GM12878 (cell line): Measurements from ENCODE around the gene SACM1L. TPM values are rescaled to one million over a fixed set of nuclear protein-coding genes. Genes with fewer than 3 reads are reported as not detected.

Experiments
- ATAC-seq: fragments of 200-7000 bp; cut with Tn5 transposase; 3 replicates; pipeline ENCODE4 v1.9.1; 2020; ENCODE audit warnings: mild to moderate bottlenecking, moderate library complexity
- BruUV-seq: library from RNA; stranded (reverse); fragments of 400-500 nt; replicated peaks from 2 replicates; lab custom pipeline; 2021; lab: Mats Ljungman, UMichigan
- CTCF ChIA-PET: fragments of 300-600 bp; sonication (Branson Sonifier 250); formaldehyde crosslinking; extraction: SDS; loops from one replicate; lab custom pipeline; 2021; ENCODE audit warnings: inconsistent platforms; lab: Yijun Ruan, JAX
- POLR2A ChIA-PET: fragments of 350-600 bp; formaldehyde crosslinking; extraction: SDS; loops from one replicate; lab custom pipeline; 2021; ENCODE audit warnings: inconsistent platforms; lab: Charles Lee
- RAD21 ChIA-PET: fragments of 300-600 bp; sonication (Branson Sonifier 250); formaldehyde crosslinking; loops from one replicate; lab custom pipeline; 2023; ENCODE audit warnings: antibody characterized with exemption; ENCODE audit not compliant: unreplicated experiment; lab: Charles Lee
- SMC1A ChIA-PET: fragments of 300-600 bp; sonication (Branson Sonifier 250); formaldehyde crosslinking; loops from one replicate; lab custom pipeline; 2023; ENCODE audit not compliant: unreplicated experiment, uncharacterized antibody; lab: Charles Lee
- DNase-seq: peaks from one replicate; pipeline ENCODE4 v3.0.0-alpha.2; 2011; ENCODE audit warnings: low read depth, low spot score
- FAIRE-seq: peaks from 3 replicates; lab custom pipeline; 2011; peaks lifted over from hg19 to GRCh38; lab: Jason Lieb, UNC
- H2AFZ ChIP-seq: 2 replicates; pipeline ENCODE4 v1.6.0; 2011; ENCODE audit warnings: low read depth, low read length, control low read depth; ENCODE audit not compliant: control insufficient read depth
- H3K27ac ChIP-seq: 2 replicates; pipeline ENCODE4 v1.5.1; 2011; ENCODE audit warnings: control low read depth; ENCODE audit not compliant: control insufficient read depth, insufficient read depth
- H3K27me3 ChIP-seq, 2 experiments: replicated peaks in 1 of 2; 2 replicates each; pipeline versions ENCODE4 v1.6.0 to v1.6.1; 2011; ENCODE audit warnings: low read length in 1 of 2; ENCODE audit not compliant: control insufficient read depth in 2 of 2, insufficient read depth in 2 of 2
- H3K36me3 ChIP-seq, 2 experiments: 2 replicates each; pipeline ENCODE4 v1.5.1; 2011; ENCODE audit warnings: low read length in 1 of 2; ENCODE audit not compliant: control insufficient read depth in 2 of 2, insufficient read depth in 2 of 2
- H3K4me1 ChIP-seq: 2 replicates; pipeline ENCODE4 v1.6.1; 2011; ENCODE audit warnings: mild to moderate bottlenecking, low read length, moderate library complexity, mixed read lengths; ENCODE audit not compliant: control insufficient read depth, insufficient read depth
- H3K4me2 ChIP-seq: 2 replicates; pipeline ENCODE4 v1.6.0; 2011; ENCODE audit warnings: control low read depth; ENCODE audit not compliant: control insufficient read depth, insufficient read depth
- H3K4me3 ChIP-seq: fragments of 200-600 bp; sonication (generic); 2 replicates; pipeline ENCODE4 v1.5.1; 2016
- H3K79me2 ChIP-seq: 2 replicates; pipeline ENCODE4 v1.6.0; 2011; ENCODE audit warnings: low read length; ENCODE audit not compliant: control insufficient read depth, insufficient read depth
- H3K9ac ChIP-seq: 2 replicates; pipeline ENCODE4 v1.8.0; 2011; ENCODE audit warnings: low read length, control low read depth, mixed read lengths; ENCODE audit not compliant: control insufficient read depth, insufficient read depth
- H3K9me3 ChIP-seq: replicated peaks from 3 replicates; pipeline ENCODE4 v1.5.1; 2011; ENCODE audit warnings: mild to moderate bottlenecking, low read length; ENCODE audit not compliant: control insufficient read depth, insufficient read depth
- H4K20me1 ChIP-seq: 2 replicates; pipeline ENCODE4 v1.6.0; 2011; ENCODE audit not compliant: control insufficient read depth, insufficient read depth
- CHD1 ChIP-seq: IDR thresholded peaks from 2 replicates; pipeline ENCODE4 v1.6.1; 2012; ENCODE audit warnings: low read depth, low read length, improper control_type of control experiment
- CREM ChIP-seq: IDR thresholded peaks from 2 replicates; pipeline ENCODE4 v1.6.1; 2014; ENCODE audit warnings: antibody characterized with exemption, low read depth
- EP300 ChIP-seq, 2 experiments: fragments of 150-350 bp in 1 of 2; IDR thresholded peaks; 2 replicates each; pipeline ENCODE4 v1.6.1; 2011 to 2012; ENCODE audit warnings: low read depth in 2 of 2, low read length in 2 of 2, borderline replicate concordance in 1 of 2, improper control_type of control experiment in 1 of 2, inconsistent platforms in 1 of 2; ENCODE audit not compliant: control insufficient read depth in 1 of 2
- EZH2 ChIP-seq: IDR thresholded peaks from 2 replicates; pipeline ENCODE4 v1.6.1; 2012; ENCODE audit warnings: low read depth, mild to moderate bottlenecking, control low read depth, inconsistent platforms, low read length, borderline replicate concordance; ENCODE audit not compliant: control insufficient read depth
- MYC ChIP-seq: IDR thresholded peaks from 2 replicates; pipeline ENCODE4 v1.6.1; 2011; ENCODE audit warnings: mild to moderate bottlenecking, low read length, moderate library complexity, inconsistent platforms; ENCODE audit not compliant: insufficient read depth, insufficient replicate concordance, insufficient read length, severe bottlenecking
- NFXL1 ChIP-seq: fragments of 450-650 bp; IDR thresholded peaks from 2 replicates; pipeline ENCODE4 v1.6.1; 2017; ENCODE audit warnings: antibody characterized with exemption, mild to moderate bottlenecking, borderline replicate concordance
- NR2C1 ChIP-seq: fragments of 450-650 bp; IDR thresholded peaks from 2 replicates; pipeline ENCODE4 v1.6.1; 2017; ENCODE audit warnings: antibody characterized with exemption, mild to moderate bottlenecking, moderate library complexity
- SMC3 ChIP-seq: IDR thresholded peaks from 2 replicates; pipeline ENCODE4 v1.6.1; 2011; ENCODE audit warnings: low read length, improper control_type of control experiment, borderline replicate concordance
- SPI1 ChIP-seq: IDR thresholded peaks from 2 replicates; pipeline ENCODE4 v1.6.1; 2011; ENCODE audit warnings: low read depth, mild to moderate bottlenecking, low read length, moderate library complexity, borderline replicate concordance; ENCODE audit not compliant: insufficient read depth
- SREBF1 ChIP-seq: IDR thresholded peaks from 2 replicates; pipeline ENCODE4 v1.6.1; 2012; ENCODE audit warnings: mild to moderate bottlenecking, low read length
- TCF3 ChIP-seq: IDR thresholded peaks from 2 replicates; pipeline ENCODE4 v1.6.1; 2012; ENCODE audit warnings: low read depth, mild to moderate bottlenecking, low read length, borderline replicate concordance; ENCODE audit not compliant: insufficient read depth
- WRNIP1 ChIP-seq: IDR thresholded peaks from 2 replicates; pipeline ENCODE4 v1.6.1; 2011; ENCODE audit warnings: low read depth, low read length, improper control_type of control experiment, borderline replicate concordance
- whole genome bisulfite sequencing: methylation state at CpG from one replicate; pipeline ENCODE4 v1.1.6; 2016; ENCODE audit warnings: low lambda C conversion rate; ENCODE audit not compliant: insufficient replicate concordance, insufficient coverage; ENCODE audit errors: missing lambda C conversion rate; 5-methylcytosine and 5-hydroxymethylcytosine counted together
- in situ Hi-C: fragments of 300-500 bp; cut with MboI; formaldehyde crosslinking; loops from 9 replicates; pipeline ENCODE4 v1.14.3; 2018; ENCODE audit warnings: mixed read lengths
- intact Hi-C: fragments of 100-400 bp; cut with micrococcal nuclease; formaldehyde crosslinking; loops from one replicate; pipeline ENCODE4 v1.14.2; 2022; ENCODE audit not compliant: unreplicated experiment
- polyA plus RNA-seq, 11 experiments: library from polyadenylated mRNA; depleted of rRNA in 4 of 11; unstranded in 6 of 11; stranded (reverse) in 5 of 11; fragments of >200 nt; fragmentation: Nextera tagmentation in 4 of 11; fragmentation: Illumina TruSeq in 1 of 11; extraction: Ambion mirVana in 4 of 11; extraction: Trizol in 1 of 11; gene quantifications; 1 replicate in 1 of 11; 2 replicates in 10 of 11; pipeline versions ENCODE4 v1.2.1 to v1.2.3, GENCODE V29; 2011 to 2016; ENCODE audit warnings: inconsistent platforms in 2 of 11, missing spikeins in 2 of 11, low read depth in 1 of 11
- total RNA-seq, 4 experiments: library from RNA; depleted of rRNA in 3 of 4; stranded (reverse); fragments of >200 nt in 3 of 4; fragmentation: Illumina TruSeq in 1 of 4; extraction: Trizol in 1 of 4; gene quantifications; 2 replicates each; pipeline versions ENCODE4 v1.2.1 to v1.2.3, GENCODE V29; 2013 to 2021
- TF ChIP-seq, protein P1 (sequence below): IDR thresholded peaks from 2 replicates; pipeline ENCODE4 v1.6.1; 2012; ENCODE audit warnings: low read length, inconsistent platforms
- TF ChIP-seq, protein P2 (sequence below): IDR thresholded peaks from 2 replicates; pipeline ENCODE4 v1.6.1; 2011; ENCODE audit warnings: borderline replicate concordance, low read depth, mild to moderate bottlenecking, moderate library complexity, mixed read lengths, low read length; ENCODE audit not compliant: insufficient read depth; ENCODE audit errors: extremely low read length
- TF ChIP-seq, protein P3 (sequence below): IDR thresholded peaks from 2 replicates; pipeline ENCODE4 v1.6.1; 2012; ENCODE audit warnings: improper control_type of control experiment, low read depth, low read length; ENCODE audit not compliant: insufficient replicate concordance

The SACM1L gene
- total and polyA plus RNA-seq, 10 of the 15 experiments (the other 5 are each of a cell fraction or from before 2014, with no cell fraction given) = 16.5 to 48.3 (median 28.9) TPM

DNA sequence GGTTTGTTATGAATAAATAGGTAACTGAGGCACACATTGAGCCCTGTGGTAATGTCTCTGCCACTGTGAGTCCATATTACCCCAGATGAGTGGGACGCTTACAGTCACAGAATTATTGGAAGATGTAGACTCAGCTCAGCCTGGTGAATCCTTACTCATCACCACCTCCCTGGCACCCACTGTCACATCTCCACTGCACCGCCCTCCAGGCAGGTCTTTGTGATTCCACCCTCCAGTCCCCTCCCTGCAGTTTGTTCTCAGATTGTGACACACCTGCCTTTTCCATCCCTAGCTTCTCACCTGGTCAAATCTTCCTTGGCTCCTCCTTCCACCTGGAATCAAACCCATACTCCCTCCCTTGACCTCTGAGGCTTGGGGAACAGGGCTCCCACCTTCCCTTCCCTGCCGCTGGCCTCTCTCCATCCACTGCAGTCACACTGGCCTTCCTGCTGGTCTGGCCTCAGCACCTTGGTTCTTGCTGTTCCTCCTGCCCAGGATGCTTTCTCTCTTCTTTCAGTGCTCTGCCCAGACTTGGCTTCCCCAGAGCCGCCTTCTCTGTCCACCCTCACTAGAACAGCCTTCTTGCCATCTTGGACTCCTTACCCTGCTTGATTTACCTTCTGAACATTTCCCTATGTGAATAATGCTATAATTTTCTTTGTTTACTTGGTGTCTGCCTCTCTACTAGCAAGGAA lies 97.8 kb downstream of the SACM1L start:
- H4K20me1 ChIP-seq = no peaks in the 10 kb centered on the region
- intact Hi-C loops = no loop called here
- no peak overlapping the region for H3K4me3 ChIP-seq
- H2AFZ ChIP-seq = no peak overlapping the region
- CTCF ChIA-PET = interaction anchor here (1.2 kb wide), 1 partner anchor 292 kb away, joined by 3 read pairs; no protein-coding TSS in a partner anchor
- FAIRE-seq (no peak), ATAC-seq (no peak), DNase-seq (no peak)
- RAD21 ChIA-PET = no interaction called here
- POLR2A ChIA-PET = no interaction called here
- no peaks in the 10 kb centered on the region; the same call in 2 of the 3 replicates for H3K9me3 ChIP-seq
- no peaks in the 10 kb centered on the region for H3K79me2 ChIP-seq
- H3K4me2 ChIP-seq = no peak overlapping the region
- 0 out of 4 replicates have a peak, but pooled peaks cover 0 to 3% of the 10 kb centered on the region in 2 experiments for H3K27me3 ChIP-seq
- no TSS peak for BruUV-seq
- in situ Hi-C loops = no loop called here
- 36% methylated on average over 4 of the region's 4 CpGs for WGBS
- H3K4me1 ChIP-seq = no peaks in the 10 kb centered on the region
- H3K27ac ChIP-seq = no peak overlapping the region
- no peak overlapping the region for H3K9ac ChIP-seq
- H3K36me3 ChIP-seq = no peaks in the 10 kb centered on the region
- SMC1A ChIA-PET = no interaction called here
- TF ChIP-seq, protein P1, sequence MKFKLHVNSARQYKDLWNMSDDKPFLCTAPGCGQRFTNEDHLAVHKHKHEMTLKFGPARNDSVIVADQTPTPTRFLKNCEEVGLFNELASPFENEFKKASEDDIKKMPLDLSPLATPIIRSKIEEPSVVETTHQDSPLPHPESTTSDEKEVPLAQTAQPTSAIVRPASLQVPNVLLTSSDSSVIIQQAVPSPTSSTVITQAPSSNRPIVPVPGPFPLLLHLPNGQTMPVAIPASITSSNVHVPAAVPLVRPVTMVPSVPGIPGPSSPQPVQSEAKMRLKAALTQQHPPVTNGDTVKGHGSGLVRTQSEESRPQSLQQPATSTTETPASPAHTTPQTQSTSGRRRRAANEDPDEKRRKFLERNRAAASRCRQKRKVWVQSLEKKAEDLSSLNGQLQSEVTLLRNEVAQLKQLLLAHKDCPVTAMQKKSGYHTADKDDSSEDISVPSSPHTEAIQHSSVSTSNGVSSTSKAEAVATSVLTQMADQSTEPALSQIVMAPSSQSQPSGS = no peak
- TF ChIP-seq, protein P2, sequence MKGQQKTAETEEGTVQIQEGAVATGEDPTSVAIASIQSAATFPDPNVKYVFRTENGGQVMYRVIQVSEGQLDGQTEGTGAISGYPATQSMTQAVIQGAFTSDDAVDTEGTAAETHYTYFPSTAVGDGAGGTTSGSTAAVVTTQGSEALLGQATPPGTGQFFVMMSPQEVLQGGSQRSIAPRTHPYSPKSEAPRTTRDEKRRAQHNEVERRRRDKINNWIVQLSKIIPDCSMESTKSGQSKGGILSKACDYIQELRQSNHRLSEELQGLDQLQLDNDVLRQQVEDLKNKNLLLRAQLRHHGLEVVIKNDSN = no peak
- TF ChIP-seq MYC (no peak), NFXL1 (no peak), TCF3 (no peak), CREM (no peak), WRNIP1 (no peak), EZH2 (no peak), CHD1 (no peak), SMC3 (no peak), NR2C1 (no peak), EP300 (IDR thresholded peaks at IDR 0.05; ENCODE audit: borderline replicate concordance in 1 of 2, control insufficient read depth in 1 of 2, low read depth in 2 of 2, low read length in 2 of 2) (no peak), SREBF1 (no peak), SPI1 (no peak)
- TF ChIP-seq, protein P3, sequence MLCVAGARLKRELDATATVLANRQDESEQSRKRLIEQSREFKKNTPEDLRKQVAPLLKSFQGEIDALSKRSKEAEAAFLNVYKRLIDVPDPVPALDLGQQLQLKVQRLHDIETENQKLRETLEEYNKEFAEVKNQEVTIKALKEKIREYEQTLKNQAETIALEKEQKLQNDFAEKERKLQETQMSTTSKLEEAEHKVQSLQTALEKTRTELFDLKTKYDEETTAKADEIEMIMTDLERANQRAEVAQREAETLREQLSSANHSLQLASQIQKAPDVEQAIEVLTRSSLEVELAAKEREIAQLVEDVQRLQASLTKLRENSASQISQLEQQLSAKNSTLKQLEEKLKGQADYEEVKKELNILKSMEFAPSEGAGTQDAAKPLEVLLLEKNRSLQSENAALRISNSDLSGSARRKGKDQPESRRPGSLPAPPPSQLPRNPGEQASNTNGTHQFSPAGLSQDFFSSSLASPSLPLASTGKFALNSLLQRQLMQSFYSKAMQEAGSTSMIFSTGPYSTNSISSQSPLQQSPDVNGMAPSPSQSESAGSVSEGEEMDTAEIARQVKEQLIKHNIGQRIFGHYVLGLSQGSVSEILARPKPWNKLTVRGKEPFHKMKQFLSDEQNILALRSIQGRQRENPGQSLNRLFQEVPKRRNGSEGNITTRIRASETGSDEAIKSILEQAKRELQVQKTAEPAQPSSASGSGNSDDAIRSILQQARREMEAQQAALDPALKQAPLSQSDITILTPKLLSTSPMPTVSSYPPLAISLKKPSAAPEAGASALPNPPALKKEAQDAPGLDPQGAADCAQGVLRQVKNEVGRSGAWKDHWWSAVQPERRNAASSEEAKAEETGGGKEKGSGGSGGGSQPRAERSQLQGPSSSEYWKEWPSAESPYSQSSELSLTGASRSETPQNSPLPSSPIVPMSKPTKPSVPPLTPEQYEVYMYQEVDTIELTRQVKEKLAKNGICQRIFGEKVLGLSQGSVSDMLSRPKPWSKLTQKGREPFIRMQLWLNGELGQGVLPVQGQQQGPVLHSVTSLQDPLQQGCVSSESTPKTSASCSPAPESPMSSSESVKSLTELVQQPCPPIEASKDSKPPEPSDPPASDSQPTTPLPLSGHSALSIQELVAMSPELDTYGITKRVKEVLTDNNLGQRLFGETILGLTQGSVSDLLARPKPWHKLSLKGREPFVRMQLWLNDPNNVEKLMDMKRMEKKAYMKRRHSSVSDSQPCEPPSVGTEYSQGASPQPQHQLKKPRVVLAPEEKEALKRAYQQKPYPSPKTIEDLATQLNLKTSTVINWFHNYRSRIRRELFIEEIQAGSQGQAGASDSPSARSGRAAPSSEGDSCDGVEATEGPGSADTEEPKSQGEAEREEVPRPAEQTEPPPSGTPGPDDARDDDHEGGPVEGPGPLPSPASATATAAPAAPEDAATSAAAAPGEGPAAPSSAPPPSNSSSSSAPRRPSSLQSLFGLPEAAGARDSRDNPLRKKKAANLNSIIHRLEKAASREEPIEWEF = no peak
